Endothelial cell of hepatic sinusoid (primary cell): Measurements from ENCODE around the gene ARHGEF10L.

Source experiments
- in situ Hi-C: cut with HindIII; loops from 2 replicates; pipeline ENCODE4 v1.10.0; 2017; ENCODE audit warnings: low sequenced_read_pairs

Gene ARHGEF10L

DNA sequence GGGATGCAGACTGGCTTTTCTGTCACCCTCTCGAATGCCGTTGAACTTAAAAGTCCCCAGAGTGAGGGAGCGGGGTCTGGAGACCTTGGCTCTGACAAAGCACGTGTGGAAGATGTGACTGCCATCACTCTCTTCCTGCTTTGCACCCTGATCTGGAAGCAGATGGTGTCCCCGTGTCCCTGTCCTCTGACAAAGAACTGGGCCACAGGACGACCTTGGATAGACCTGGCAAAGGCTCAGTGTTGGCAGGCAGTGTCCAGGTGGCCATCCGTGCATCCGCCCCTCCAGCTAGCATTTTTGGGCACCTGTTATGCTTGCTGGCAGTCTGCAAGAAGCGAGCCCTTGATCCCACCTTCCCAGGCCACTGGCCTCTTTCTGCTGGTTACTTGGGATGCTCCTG is 27.4 kb downstream of the ARHGEF10L start:
- in situ Hi-C loops, result no loop called here

DNA sequence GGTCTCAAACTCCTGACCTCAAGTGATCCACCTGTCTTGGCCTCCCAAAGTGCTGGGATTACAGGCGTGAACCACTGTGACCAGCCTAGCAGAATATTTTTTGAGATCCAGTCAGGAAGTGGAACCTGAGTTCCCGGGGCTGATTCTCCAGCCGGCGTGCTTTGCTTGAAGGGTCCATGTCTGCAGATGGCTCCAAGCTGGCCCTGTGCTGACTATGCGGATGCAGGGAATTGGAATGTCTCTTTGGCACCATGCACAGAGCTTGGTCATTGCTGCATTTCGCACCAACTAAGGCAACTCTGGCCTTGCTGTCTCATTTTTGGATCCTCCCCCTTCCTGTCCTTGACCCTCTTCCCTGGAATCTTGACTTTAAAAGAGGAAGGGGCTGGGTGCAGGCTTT is 28.1 kb downstream of the ARHGEF10L start:
- in situ Hi-C loops, result no loop called here

DNA sequence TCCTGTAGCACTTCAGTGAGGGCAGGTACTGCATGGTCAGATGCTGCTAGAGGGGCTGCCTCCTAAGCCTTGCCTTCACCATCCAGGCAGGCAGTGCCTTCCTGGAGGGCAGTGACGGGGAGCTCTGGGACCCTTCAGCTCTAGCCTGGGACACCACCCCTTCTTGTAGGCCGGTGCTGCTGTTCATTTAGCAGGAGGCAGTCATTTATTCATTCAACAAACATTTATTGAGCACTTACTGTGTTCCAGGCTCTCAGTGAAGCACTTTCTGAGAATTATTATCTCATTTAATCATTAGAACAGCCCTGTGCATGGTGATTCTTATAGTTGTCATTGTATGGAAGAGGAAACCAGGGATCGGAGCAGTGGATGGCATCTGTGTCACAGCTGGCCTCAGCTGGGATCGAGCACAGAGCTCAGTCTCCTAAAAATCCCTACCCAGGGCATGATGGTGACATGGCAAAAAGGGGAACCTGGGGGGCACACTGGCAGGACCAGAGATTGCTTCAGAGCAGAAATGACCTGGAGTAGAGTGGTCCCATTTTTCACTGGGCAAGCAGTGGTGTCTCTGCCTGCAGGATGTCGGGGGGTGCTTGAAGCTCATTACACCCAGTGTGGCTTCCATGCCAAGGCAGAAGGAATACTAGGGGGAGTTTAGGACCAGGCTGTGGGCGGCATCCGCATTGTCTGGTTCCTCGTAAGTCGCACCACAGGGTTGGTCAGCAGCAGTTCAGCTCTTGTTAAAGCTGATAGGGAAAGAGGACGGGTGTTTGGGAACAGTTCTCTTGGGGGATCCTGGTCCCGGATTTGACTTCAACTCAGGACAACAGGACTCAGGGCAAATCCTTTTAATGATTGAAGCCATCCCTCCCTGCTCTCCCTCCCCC is 28.8 kb downstream of the ARHGEF10L start:
- in situ Hi-C loops, result no loop called here

DNA sequence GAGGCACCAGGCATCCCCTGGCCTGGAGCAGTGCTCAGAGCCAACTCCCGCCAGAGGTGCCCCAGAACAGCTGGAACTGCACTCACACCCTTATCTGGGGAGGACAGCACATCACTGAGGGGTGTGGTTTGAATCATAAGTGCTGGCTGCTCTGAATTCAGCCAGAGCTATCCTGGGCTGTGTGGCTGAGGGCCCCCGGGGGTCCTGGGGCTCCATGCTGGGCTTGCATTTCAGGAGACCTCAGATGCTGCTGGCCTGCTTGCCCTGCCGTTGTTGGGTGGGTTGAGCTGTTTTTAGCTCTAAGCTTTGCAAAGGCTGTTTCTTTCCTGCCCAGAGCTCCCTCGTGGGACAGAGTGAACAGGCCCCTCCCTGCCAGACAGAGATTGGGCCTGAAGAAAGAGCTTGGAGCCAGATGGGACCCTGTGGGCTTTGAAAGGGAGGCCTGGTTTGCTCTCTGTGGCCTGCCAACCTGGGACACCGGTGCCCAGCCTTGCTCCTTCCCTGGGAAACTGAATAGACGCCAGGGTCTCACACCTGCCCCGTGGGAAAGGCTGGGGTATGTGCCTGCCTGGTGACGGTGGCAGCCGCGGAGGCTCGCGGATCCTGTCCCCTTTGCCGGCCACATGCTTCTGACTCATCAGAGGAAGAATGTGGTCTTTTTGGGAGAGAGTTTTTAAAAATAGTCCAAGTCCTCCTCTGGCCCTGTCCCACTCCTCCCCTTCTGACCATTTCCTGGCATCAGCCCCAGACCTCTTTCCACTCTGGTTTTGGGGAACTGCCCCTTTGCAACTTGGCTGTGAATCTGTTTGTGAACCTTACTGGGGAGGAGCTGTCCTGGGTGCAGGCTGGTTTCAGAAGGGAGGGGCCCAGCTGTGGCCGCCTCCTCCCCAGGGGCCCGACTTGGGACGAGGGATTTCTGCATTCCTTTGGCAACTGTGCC is 30.0 kb downstream of the ARHGEF10L start:
- in situ Hi-C loops, result no loop called here

DNA sequence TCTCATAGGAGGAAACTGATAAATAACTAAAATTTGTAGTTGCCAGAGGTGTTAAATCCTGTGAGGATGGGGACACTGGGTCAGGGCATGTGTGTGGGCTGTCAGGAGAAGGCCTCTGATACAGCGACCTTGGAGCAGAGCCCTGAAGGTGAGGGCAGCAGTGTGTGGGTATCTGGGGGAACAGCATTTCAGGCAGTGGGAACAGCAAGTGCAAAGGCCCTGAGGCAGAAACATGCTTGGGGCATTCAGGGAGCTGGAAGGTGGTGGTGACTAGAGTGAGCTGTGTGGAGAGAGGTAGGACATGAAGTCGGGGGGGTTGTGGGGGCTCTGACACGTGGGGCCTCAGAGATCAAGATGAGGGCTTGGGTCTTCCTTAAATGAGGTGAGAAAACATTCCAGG is 30.7 kb downstream of the ARHGEF10L start:
- in situ Hi-C loops, result no loop called here

DNA sequence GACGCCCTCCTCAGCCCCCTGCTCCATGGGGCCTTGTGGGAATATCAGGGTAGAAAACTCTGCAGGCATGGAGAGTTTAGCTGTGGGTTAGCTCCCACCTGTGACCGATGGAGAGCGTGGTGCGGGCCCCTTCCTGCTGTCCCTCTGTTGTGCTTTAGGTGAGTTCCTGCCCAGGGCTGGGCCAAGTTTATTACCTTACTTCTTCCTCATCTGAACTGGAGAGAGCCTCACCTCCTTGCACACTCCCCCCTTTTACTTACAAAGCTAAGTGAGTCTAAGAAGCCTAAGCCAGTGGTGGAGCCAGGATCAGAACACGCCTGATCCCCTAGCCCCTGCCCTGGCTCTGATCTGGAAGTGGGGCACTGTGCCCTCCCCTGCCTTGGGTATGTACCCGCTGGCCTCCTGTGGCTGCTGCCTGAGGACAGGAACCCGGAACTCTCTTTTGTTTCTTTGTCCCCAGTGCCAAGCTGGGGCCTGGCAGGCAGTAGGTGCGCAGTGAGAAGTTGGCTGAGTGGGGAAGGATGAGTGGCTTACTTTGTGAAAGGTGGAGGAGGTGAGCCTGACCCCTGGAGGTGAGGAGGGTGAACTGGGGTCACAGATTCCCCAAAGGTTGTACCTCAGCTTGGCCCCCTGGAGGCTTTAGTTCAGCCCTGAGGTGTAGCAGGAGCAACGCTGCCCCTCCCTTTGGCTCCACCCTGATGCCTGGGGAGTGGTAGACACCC is 32.9 kb downstream of the ARHGEF10L start:
- in situ Hi-C loops, result no loop called here

DNA sequence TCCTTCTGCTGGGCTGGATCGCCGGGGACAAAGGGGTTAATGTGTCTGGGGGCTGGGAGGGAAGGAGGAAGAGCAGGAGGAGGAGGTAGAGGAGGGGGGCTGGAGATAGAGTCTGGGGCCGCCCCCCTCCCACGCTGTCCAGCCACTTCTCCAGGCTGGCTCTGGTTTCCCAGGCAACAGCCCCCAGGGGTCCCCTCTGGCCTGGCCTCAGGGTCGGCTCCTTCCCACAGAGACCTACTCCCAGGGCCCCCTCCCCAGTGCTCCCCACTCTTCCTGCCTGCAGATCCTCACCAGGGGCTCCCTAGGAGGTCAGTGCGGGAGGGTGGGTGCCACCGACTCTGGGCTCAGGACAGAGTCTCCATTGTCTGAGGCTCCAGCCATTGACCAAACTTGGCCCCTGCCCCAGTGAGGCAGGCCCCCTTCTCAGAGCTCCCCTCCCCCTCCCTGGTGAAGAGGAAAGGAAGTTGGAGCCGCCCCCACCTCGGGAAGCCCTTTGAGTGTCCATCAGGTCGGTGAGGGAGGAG is 34.1 kb downstream of the ARHGEF10L start:
- in situ Hi-C loops, result no loop called here

DNA sequence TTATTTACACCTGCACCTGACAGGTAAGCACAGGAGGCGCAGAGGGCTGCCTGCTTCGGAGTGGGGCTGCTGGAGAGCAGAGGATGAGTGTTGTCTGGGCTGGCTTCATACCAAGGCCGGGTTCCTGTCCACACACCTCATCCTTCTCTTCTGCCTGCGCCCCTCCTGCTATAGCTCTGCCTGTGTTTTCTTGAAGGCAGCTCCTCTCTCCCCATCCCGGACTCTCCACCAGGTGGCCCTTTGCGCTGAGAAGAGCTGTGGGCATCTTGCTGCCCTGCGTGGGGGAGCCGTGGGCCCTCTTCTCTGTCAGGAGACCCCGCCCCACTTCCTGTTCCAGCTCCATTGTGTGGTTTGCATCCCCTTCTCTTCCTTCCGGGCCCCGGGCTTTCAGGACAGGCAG is 35.0 kb downstream of the ARHGEF10L start:
- in situ Hi-C loops, result no loop called here

DNA sequence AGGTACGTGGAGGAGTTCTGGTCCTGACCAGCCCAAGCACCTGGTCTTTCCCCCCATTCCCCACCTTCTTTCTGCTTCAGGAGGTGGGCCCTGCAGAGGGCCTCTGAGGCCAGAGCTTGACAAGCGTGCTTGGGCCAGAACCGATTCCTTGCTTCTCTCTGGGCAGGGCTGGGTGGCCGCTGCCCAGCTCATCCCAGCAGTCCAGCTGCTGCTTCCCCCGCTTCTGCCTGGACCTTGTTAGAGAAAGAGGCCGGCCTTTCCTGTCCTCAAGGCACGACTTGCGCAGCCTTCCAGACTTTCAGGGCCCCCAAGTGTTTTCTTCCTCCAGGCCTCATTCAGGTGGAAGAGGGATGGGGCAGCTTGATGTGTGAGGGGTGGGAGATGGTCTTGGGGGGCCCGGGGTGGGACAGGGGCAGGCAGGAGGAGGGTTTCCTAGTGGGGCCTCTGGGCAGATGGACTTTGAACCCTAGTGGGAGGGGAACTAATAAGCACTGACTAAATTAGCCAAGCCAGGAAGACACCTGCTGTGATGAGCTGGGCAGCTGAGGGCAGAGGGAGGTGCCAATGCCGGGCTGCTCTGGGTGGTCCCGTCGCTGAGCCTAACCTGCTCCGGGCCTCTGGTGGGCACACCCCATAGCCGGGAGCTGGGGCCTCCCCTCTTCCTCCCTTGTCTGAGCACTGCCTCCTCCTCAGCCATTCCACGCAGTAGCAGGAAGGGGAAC is 36.5 kb downstream of the ARHGEF10L start:
- in situ Hi-C loops, result no loop called here

DNA sequence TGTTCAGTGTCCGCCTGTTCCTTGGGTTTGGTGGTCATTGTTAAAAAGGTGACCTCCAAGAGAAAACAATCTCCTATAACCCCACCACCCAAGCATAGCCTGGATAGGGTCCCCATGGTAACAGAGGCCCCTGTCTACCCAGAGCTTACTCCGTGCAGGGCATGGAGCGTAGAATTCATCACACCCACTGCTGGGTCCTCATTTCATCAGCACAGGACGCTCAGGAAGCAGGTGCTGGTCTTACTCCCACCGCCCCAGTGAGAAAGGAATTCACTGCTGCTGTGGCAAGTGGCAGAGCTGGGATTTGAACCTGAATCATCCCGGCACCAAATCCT is 37.0 kb downstream of the ARHGEF10L start:
- in situ Hi-C loops, result no loop called here

DNA sequence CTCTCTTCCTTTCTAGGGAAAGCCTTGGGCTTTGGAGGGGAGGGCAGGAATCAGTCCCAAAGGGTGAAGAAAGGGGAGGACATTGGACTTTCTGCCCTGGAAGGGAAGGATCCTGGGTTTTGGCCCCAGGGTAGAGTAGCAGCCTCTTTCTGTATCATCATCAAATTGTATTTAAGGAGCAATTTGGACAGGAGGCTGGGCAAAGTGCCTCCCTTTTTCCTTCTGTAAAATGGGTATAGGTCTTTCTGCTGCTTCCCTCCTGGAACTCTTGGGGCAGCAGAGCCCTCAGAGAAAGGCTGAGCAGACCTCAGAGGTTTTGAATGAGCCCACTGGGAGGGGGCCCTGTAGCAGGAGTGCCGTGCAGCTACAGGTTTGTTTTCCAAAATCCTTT is 38.4 kb downstream of the ARHGEF10L start:
- in situ Hi-C loops, result no loop called here

DNA sequence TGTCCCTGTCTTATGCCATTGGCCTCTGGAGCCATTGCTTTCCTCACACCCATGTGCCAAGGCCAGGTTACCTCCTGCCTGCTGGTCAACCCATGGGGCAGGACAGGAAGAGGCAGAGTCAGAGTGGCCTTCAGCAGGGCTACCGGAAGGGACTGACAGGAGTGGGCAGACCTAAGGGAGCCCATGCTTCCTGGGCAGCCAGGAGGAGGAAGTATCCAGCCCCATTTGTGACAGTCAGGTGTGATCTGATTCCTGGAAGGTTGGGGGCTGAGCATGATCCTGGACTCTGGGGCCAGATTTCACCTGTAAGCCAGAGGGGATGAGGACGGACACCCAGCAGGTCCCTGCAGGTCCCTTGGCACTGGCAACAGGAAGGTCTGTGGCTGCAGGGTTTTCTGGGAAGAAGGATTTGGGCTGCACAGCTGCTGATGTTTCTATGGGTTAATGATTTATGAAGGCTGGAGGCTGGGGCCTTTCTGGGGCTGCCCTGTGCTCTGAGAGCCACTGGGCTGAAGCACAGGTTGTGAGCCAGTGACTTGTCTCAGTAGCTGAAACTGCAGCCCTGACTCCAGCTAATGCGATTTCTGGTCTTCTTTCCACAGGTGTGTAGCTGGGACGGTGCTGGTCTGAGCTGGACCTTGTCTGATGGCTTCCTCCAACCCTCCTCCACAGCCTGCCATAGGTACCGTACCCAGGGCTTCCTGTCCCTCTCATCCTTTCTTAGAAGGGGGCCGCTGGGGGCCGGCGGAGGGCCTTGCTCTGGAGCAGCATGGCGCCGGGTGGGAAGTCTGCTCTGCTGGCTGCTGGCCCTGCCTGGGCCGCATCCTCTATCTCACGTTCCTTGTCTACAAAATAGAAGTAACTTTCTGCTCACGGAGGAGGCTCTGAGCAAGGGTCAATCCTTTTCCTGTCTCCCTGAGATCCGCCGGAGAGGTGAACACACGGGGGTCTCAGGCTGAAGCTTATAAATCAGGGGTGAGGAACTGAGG is 40.7 kb downstream of the ARHGEF10L start:
- in situ Hi-C loops, result no loop called here

DNA sequence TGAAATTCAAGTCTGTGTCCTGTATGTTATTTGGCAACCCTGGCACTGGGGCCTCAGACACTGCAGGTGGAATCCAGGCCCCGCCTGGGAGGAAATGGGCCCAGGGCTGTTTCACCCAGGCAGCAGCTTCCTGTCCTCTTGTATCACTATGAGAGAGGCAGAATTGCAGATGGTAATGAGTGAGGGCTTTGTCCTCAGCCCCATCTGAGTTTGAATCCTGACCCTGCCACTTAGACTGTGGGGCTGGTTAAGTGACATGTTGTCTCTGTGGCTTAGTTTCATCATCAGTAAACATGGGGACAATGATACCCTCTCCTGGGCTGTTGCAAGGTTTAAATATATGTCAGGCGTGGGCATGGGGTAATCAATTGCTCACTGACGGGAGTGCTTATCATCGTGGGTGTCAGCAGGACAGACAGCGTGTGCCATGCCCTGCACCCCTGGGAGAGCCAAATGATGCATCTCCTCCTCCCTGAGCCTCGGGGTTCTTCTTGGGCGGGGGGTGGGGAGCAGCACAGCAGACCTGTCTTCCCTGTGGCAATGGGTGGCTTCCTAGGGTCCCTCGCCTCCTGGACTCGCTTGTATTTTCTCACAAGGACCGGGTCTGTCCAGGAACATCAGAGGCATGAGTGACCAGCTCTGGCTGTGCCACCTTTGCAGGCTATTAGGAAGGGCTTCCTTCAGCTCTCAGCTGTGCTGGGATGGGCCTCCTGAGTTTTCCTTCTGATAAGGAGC is 42.1 kb downstream of the ARHGEF10L start:
- in situ Hi-C loops, result no loop called here

DNA sequence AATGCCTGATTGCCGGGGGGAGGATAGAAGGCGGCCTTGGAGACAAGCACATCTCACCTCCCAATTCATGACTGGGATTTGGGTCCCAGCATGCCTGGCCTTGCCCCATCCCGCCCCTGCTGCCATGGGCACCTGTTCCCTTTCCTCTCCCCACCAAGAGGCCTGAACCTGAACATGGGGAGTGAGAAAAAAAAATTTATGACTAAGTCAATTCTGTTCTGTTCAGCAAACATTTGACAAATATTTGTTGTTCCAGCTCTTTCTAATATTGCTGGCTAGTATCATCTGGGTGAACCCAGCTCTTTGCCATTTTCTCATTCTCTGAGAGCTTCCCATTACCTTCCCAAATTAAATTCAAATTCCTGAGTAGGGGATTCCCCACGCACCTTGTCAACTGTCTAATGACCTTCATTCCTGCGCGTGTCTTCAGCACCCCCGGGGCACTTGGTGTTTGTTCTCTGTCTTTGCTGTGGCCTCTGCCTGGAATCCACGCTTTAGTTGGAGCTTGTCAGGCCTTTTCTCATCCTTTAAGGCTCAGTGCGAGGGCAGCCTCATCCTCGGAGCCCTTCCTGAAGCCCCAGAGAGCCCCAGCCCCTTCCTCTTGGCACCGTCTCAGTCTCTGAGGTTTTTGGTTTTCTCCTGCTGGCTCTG is 42.8 kb downstream of the ARHGEF10L start:
- in situ Hi-C loops, result no loop called here

DNA sequence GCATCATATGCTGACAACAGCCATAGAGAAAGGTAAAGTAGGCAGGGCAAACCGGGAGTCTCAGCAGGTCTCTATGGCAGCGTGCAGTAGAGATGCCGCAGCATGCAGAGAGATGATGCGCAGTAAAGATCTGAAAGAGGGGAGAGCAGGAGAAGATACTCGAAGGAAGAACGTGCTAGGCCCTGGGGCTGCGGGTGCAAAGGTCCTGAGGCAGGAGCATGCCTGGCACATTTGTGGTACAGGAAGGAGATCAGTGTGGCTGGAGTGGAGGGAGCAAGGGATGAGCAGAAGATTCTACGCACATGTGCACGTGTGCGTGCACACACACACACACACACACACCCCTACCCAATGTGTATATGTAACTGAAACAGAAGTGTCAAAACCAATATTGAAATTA is 45.0 kb downstream of the ARHGEF10L start:
- in situ Hi-C loops, result no loop called here

DNA sequence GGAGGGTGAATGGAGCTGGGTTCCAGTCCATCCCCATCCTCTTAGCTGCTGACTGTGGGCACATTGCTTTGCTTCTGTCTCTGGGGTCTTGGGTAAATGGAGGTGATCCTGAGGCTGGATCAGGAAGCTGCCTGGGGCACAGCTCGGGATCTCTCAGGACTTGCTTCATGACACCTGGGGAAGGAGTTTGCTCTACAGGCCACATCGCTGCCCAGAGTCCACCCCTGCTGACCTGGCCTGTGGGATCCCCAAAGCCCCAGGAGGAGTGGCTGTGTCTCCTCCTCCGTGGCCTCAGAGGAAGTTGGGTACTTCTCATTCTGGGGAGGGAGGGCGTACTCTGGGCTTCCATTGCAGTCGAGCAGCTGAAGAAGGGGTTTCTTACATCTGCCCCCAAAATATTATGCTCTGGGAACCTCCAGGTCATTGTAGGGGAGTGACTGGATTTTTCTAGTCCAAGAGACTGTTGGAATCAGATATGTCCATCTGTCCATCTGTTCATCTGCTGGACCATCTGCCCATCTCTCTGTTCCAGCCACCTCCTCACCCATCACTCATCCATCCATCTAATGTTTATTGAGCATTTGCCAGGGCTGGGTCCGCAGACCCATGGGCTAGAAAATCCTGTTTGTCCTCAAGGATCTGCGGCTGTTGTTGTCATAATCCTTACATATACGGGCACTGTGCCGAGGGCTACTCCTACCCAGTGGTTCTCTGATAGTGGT is 45.9 kb downstream of the ARHGEF10L start:
- in situ Hi-C loops, result no loop called here

DNA sequence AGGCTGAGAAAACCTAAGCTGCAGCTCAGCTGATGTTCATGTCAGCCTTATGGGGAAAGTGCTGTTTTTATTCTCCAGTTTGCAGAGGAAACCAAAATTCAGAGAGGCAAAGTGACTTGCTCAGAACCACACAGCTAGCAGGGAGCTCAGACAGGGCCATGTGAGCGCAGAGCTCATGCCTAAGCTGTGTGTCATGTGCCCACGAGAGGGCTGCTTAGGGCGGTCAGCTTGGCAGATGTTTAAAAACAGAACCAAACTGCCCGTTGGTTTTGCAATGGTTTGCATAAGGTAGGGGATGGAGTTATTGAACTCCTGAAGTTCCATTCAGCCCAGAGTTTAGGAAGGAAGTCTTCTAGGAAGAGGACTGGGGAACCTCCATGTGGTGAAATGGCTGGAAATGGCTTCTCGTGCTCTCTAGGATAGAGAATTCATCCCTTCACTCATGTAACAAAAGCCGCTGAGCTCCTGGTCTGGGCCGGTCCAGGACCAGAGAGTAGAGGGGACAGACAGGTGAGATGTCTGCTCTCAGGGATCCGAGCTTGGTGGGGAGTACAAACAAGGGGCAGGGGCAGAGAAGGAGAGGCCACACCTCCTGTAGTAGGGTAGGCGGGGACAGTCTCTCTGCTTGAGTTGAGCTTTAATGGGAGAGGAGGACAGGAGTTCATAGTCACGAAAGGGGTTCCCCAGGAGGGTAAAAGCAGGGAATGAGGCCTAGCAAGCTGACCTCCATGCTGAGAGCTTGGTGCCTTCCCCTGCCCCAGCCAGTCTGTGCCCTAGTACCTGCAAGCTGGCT is 46.9 kb downstream of the ARHGEF10L start:
- in situ Hi-C loops, result no loop called here
